GM12801 (cell line): ENCODE data around the gene SLC10A7.

ENCODE experiments used
- CTCF ChIP-seq: IDR thresholded peaks from one replicate; pipeline ENCODE4 v1.5.1; 2011; ENCODE audit warnings: control low read depth; ENCODE audit not compliant: insufficient read length; ENCODE audit errors: extremely low read depth

The SLC10A7 gene

GRCh38 chr4:146442801-146443200, 78.9 kb downstream of the SLC10A7 start:
- no peak for TF ChIP-seq CTCF

- TF ChIP-seq CTCF: no peak
Observed at GRCh38 chr4:146439999-146440398, 81.7 kb downstream of the SLC10A7 start.

GRCh38 chr4:146439437-146439836, 82.3 kb downstream of the SLC10A7 start:
- no peak for TF ChIP-seq CTCF

- TF ChIP-seq CTCF: no peak
Observed at GRCh38 chr4:146437778-146438177, 84.0 kb downstream of the SLC10A7 start.

GRCh38 chr4:146436423-146437162, 85.1 kb downstream of the SLC10A7 start:
- TF ChIP-seq CTCF: no peak

GRCh38 chr4:146435962-146436361, 85.8 kb downstream of the SLC10A7 start:
- TF ChIP-seq CTCF: no peak

- TF ChIP-seq CTCF: no peak
Observed at GRCh38 chr4:146432065-146432464, 89.7 kb downstream of the SLC10A7 start.
